ENCODE data around the gene DIMT1. TPM values are rescaled to one million over a fixed set of nuclear protein-coding genes. Genes with fewer than 3 reads are reported as not detected.

The DIMT1 gene
- total RNA-seq, 4 donors from 2014 or later = 2.1 to 11.6 (median 5.8) TPM

GRCh38 chr5:62346748-62347147, 57.0 kb downstream of the DIMT1 start:
- Histone ChIP-seq H3K4me1 (peaks cover 0 to 5% (median 0%) of the 10 kb centered on the region in 4 donors), H3K27ac (no peak overlapping the region), H3K4me3 (no peak overlapping the region), H3K36me3 (peaks cover 0 to 21% (median 0%) of the 10 kb centered on the region in 3 donors), H3K9me3 (no peaks in the 10 kb centered on the region), H3K27me3 (no peaks in the 10 kb centered on the region)
- no peak for TF ChIP-seq CTCF (IDR thresholded peaks at IDR 0.05)
- TF ChIP-seq POLR2A (IDR thresholded peaks at IDR 0.05) = no peak
- DNase-seq = no peak

DNA sequence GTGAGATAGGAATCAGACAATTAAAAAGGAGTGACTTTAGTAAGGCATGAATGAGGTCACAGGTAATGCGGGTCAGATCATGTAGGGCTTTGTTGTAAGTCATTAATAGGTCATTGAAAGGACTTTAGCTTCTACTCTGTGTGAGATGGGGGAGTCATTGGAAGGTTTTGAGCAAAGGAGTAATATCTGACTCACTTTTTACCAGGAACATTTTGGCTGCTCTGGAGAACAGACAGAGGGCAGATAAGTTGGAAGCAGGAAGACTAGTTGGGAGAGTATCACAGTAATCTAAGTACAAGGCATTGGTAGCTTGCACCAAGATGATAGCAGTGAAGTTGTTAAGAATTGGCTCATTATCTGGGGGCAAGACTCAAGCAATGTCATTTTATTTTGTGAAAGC, 60.3 kb downstream of the DIMT1 start:
- Histone ChIP-seq H3K36me3 (no peaks in the 10 kb centered on the region), H3K4me3 (no peak overlapping the region), H3K27ac (no peak overlapping the region), H3K9me3 (no peaks in the 10 kb centered on the region), H3K27me3 (no peaks in the 10 kb centered on the region), H3K4me1 (peaks cover 0 to 5% (median 0%) of the 10 kb centered on the region in 4 donors)
- DNase-seq = no peak
- TF ChIP-seq POLR2A (IDR thresholded peaks at IDR 0.05) (no peak), CTCF (IDR thresholded peaks at IDR 0.05) (no peak)

DNA sequence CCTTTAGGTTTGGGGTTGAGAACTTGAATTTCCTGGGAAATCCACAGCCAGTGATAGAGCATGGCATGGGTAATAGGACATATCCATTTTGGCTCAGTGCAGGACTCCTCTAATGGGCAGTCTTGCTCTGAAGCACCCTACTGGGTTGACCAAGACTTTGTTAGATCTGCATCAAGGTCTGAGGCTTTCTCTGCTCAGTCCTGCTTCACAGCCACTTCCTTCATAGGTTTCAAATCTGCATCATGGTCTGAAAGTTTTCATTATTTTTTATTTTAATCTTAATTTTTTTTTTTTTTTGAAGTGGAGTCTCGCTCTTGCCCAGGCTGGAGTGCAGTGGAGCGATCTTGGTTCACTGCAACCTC, 61.2 kb downstream of the DIMT1 start:
- no peak for DNase-seq
- Histone ChIP-seq H3K36me3 (no peaks in the 10 kb centered on the region), H3K27ac (no peak overlapping the region), H3K27me3 (no peaks in the 10 kb centered on the region), H3K4me3 (no peak overlapping the region), H3K4me1 (peaks cover 0 to 5% (median 0%) of the 10 kb centered on the region in 4 donors), H3K9me3 (no peaks in the 10 kb centered on the region)
- TF ChIP-seq POLR2A (IDR thresholded peaks at IDR 0.05) = no peak
- no peak for TF ChIP-seq CTCF (IDR thresholded peaks at IDR 0.05)

DNA sequence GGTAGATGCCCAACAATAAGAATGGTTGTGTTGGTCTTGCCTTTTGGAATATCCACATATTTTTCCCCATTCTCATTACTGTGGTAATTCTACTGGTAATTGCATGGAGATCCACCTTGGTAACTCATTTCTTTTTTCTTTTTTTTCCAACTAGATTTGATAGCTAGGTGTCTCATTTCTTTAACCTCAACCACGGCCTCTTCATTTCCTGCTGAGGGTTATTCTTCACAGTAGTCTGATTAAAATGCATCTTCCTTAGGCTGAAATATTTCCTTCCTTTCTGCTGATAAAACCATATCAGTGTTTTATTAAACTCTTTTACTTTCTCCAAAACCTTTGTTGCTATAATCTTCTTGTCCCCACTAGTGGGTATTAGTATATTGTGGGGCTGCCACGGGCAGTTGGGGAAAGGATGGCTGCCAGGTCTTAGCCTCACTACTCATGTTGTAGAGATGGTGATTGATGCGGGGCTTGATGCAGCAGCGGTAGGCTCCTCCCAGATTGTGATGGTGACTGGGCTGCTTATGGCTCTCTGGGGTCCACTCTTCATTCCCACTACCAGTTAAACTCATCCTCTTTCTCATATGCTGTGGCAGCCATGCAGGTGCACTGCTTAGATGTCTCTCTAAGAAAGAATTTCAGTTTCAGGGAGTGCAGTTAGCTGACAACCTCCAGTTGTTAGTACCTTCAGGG, 61.8 kb downstream of the DIMT1 start:
- peaks cover 0 to 5% (median 0%) of the 10 kb centered on the region in 4 donors for H3K4me1 ChIP-seq
- H3K27me3 ChIP-seq = no peaks in the 10 kb centered on the region
- no peak for DNase-seq
- no peak overlapping the region for H3K27ac ChIP-seq
- no peak for TF ChIP-seq POLR2A (IDR thresholded peaks at IDR 0.05)
- no peak for TF ChIP-seq CTCF (IDR thresholded peaks at IDR 0.05)
- no peaks in the 10 kb centered on the region for H3K9me3 ChIP-seq
- H3K4me3 ChIP-seq = no peak overlapping the region
- H3K36me3 ChIP-seq = no peaks in the 10 kb centered on the region

GRCh38 chr5:62340979-62341378, 62.7 kb downstream of the DIMT1 start:
- no peaks in the 10 kb centered on the region for H3K27me3 ChIP-seq
- H3K36me3 ChIP-seq = no peaks in the 10 kb centered on the region
- H3K4me3 ChIP-seq = no peak overlapping the region
- H3K9me3 ChIP-seq = no peaks in the 10 kb centered on the region
- TF ChIP-seq CTCF (IDR thresholded peaks at IDR 0.05) (no peak), POLR2A (IDR thresholded peaks at IDR 0.05) (no peak)
- H3K4me1 ChIP-seq = no peaks in the 10 kb centered on the region
- no peak for DNase-seq
- H3K27ac ChIP-seq = no peak overlapping the region

All from Peyer's patch (tissue), 4 donors.